GM20000 (cell line): ENCODE results near the gene BMERB1.
"Not testable (repeated sequence)": the region's sequence is repeated elsewhere in the genome, so short reads cannot be mapped to it uniquely, and the experiment has no call there.

Experiments
- DNase-seq: peaks from one replicate; pipeline ENCODE4 v3.0.0; 2012; ENCODE audit warnings: low spot score
- TF ChIP-seq, protein P1 (sequence below): IDR thresholded peaks from 2 replicates; pipeline ENCODE4 v1.5.1; 2012; ENCODE audit warnings: mild to moderate bottlenecking, control low read depth; ENCODE audit errors: extremely low read depth, missing control alignments

Gene BMERB1

DNA sequence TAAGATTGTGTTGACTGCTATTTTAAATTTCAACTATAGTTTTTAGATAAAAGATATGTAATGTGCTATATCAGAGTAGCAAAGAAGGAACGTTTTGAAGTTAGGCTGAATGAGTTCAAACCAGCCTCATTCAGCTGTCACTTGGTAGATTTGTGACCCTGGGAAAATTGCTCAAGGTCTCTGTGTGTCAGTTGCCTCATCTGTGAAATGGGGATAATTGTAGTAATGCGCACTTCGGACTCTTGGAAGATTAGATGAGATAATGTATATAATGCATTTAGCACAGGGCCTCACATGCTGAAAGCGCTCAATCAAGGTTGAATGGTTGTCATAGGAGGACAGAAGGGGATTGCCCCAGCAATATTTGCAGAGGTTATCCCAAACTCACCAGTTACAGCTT is 4.7 kb downstream of the BMERB1 start:
- TF ChIP-seq, protein P1, sequence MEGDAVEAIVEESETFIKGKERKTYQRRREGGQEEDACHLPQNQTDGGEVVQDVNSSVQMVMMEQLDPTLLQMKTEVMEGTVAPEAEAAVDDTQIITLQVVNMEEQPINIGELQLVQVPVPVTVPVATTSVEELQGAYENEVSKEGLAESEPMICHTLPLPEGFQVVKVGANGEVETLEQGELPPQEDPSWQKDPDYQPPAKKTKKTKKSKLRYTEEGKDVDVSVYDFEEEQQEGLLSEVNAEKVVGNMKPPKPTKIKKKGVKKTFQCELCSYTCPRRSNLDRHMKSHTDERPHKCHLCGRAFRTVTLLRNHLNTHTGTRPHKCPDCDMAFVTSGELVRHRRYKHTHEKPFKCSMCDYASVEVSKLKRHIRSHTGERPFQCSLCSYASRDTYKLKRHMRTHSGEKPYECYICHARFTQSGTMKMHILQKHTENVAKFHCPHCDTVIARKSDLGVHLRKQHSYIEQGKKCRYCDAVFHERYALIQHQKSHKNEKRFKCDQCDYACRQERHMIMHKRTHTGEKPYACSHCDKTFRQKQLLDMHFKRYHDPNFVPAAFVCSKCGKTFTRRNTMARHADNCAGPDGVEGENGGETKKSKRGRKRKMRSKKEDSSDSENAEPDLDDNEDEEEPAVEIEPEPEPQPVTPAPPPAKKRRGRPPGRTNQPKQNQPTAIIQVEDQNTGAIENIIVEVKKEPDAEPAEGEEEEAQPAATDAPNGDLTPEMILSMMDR: no peak
- DNase-seq: no peak

DNA sequence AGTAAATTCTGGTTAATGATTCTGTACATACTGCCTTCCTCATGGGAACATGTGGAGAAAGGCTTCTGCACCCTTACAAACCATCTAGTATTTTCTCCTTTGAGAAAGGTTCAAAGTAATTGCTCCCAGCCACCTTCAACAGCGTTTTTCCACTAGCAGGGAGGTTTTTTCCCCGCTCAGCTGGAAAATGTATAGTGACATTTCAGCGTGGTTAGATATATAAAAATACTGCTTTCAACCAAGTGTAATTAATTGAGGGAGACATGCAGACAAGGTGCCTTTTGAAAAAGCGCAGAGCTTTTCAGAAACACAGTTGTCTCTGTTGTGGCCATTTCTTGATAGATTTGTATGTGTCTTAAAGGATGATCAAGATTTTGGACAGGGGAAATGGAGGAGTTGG is 5.1 kb downstream of the BMERB1 start:
- no peak for DNase-seq
- TF ChIP-seq, protein P1: no peak

DNA sequence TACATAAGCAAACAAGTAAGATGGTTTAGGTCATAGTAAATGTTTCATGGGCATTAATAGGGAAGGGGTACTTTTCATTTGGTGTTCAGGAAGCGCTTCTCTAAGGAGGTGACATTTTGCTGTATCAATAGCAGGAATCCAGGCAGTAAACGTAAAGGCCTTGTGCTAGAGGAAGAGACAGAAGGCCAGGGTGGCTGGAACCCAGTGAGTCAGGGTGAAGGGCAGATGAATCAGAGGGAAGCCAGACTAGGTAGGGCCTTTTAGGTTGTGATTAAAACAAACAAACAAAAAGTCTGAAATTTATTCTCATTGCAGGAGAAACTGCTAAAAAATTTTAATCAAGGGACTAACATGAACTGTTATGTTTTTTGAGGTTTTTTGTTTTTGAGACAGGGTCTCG is 6.5 kb downstream of the BMERB1 start:
- TF ChIP-seq, protein P1: no peak
- DNase-seq: no peak

DNA sequence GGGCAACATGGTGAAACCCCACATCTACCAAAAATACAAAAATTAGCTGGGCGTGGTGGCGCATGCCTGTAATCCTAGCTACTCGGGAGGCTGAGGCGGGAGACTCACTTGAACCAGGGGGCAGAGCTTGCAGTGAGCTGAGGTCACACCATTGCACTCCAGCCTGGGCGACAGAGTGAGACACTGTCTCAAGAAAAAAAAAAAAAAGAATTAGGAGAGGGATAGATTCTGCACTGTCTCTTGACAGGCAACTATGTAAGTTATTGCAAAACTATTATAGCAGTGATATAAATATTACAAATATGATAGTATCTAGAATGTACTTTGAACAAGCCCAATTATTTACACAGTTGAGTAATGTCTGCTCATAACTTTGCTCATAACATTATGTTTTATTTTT is 7.8 kb downstream of the BMERB1 start:
- not testable (repeated sequence) for DNase-seq

DNA sequence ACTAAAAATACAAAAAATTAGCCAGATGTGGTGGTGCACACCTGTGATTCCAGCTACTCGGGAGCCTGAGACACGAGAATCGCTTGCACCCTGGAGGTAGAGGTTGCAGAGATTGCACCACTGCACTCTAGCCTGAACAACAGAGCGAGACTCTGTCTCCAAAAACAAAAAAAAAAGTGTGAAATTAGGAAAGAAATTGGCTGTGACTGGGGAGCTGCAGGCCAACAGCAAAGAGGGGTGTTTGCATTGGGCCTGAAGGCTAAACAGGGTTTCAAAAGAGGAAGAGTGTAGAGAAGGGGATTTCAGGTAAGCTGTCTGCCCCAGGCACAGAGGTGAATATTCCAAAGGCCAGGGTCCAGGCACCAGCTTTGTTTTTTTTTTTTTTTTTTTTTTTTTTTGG is 9.4 kb downstream of the BMERB1 start:
- TF ChIP-seq, protein P1: no peak
- DNase-seq: no peak

DNA sequence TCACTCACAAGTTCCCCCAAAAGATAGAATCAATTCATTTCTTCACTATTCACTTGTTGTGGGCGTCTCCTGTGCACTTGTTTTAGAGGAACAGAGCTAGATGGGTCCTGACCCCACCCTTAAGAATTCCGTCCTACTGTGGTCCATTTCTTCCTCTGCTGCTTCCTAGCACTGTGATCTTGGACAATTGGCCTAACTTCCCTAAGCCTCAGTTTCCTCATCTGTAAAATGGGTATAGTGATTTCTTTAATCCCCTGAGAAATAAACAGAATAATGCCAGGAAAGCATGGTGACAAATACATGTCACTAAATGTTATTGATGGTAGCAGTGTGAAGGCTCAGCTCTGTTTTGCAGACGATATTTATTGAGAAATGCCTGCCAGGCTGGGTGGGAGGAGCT is 9.9 kb downstream of the BMERB1 start:
- TF ChIP-seq, protein P1: no peak
- no peak for DNase-seq

DNA sequence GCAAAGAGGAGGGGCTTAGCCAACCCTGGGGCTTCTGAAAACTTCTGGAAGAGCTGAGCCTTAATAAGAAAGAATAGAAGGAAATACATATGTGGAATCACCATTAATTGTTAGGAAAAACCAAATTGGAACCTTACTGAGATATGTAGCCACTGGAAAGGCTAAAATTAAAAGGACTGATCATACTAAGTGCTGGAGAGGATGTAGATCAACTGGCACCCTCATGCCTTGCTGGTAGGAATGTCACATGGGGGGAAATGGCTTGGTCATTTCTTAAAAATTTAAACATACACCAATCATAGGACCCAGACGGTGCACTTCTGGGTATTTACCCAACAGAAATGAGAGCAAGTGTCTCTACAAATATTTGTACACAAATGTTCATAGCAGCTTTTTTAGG is 11.1 kb downstream of the BMERB1 start:
- TF ChIP-seq, protein P1: no peak
- DNase-seq: no peak

DNA sequence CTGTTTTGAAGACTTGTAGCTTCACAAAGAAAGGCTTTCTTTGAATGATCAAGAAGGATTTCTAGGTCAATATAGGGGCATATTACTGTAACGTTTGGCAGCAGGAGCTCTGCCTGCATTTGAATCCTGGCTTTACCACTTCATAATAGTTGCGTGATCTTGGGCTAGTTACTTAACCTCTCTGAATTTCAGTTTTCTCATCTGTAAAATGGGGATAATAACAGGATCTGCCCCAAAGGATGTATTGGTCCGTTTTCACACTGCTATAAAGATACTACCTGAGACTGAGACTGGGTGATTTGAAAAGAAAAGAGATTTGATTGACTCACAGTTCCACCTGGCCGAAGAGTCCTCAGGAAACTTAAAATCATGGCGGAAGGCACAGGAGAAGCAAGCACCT is 12.5 kb downstream of the BMERB1 start:
- DNase-seq: no peak

More for the DNA sequence above, 12.5 kb downstream of the BMERB1 start:
- TF ChIP-seq, protein P1: no peak
